ENCODE measurements around the gene NPAS2.

The NPAS2 gene

GRCh38 chr2:101012054-101012705, 192.2 kb downstream of the NPAS2 start:
- no peaks in the 10 kb centered on the region for H3K27me3 ChIP-seq (ENCODE audit: insufficient read depth, low read length, poor library complexity, severe bottlenecking)
- H3K79me2 ChIP-seq (ENCODE audit: insufficient read depth, low read length), result no peaks in the 10 kb centered on the region
- no peaks in the 10 kb centered on the region for H3F3A ChIP-seq (ENCODE audit: low read depth)
- TF ChIP-seq, protein P1, sequence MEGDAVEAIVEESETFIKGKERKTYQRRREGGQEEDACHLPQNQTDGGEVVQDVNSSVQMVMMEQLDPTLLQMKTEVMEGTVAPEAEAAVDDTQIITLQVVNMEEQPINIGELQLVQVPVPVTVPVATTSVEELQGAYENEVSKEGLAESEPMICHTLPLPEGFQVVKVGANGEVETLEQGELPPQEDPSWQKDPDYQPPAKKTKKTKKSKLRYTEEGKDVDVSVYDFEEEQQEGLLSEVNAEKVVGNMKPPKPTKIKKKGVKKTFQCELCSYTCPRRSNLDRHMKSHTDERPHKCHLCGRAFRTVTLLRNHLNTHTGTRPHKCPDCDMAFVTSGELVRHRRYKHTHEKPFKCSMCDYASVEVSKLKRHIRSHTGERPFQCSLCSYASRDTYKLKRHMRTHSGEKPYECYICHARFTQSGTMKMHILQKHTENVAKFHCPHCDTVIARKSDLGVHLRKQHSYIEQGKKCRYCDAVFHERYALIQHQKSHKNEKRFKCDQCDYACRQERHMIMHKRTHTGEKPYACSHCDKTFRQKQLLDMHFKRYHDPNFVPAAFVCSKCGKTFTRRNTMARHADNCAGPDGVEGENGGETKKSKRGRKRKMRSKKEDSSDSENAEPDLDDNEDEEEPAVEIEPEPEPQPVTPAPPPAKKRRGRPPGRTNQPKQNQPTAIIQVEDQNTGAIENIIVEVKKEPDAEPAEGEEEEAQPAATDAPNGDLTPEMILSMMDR (conservative IDR thresholded peaks at IDR 0.05; ENCODE audit: low read length), result no peak
- no peak for TF ChIP-seq EZH2phosphoT487 (IDR thresholded peaks at IDR 0.05; ENCODE audit: borderline replicate concordance)
- H3K36me3 ChIP-seq (ENCODE audit: insufficient read depth, low read length), result peaks cover 5% of the 10 kb centered on the region; the same call in 1 of the 2 replicates
- H3K9ac ChIP-seq (ENCODE audit: low read depth, low read length, poor library complexity, severe bottlenecking), result no peak overlapping the region
- peaks cover 6% of the 10 kb centered on the region for H3K4me1 ChIP-seq (ENCODE audit: insufficient read depth, low read length, poor library complexity, severe bottlenecking)
- H3K4me2 ChIP-seq (ENCODE audit: low read depth, low read length, poor library complexity, severe bottlenecking), result no peak overlapping the region
- no peaks in the 10 kb centered on the region for H3K9me3 ChIP-seq (ENCODE audit: insufficient read depth, low read depth, low read length)
- H3K9me2 ChIP-seq (replicated peaks; ENCODE audit: low read depth, low read length), result no peaks in the 10 kb centered on the region
- H4K20me1 ChIP-seq (ENCODE audit: insufficient read depth, low read length, poor library complexity, severe bottlenecking), result peaks cover 6% of the 10 kb centered on the region
- H3K4me3 ChIP-seq (ENCODE audit: low read length, poor library complexity, severe bottlenecking), result no peak overlapping the region
- no peak overlapping the region for H2AFZ ChIP-seq (ENCODE audit: low read length)

GRCh38 chr2:101012706-101013181, 192.8 kb downstream of the NPAS2 start:
- no peak for TF ChIP-seq EZH2phosphoT487 (IDR thresholded peaks at IDR 0.05; ENCODE audit: borderline replicate concordance)
- TF ChIP-seq, protein P1 (conservative IDR thresholded peaks at IDR 0.05; ENCODE audit: low read length), result peak; percentile 90
- no peak overlapping the region for H2AFZ ChIP-seq (ENCODE audit: low read length)
- H3K36me3 ChIP-seq (ENCODE audit: insufficient read depth, low read length), result no peaks in the 10 kb centered on the region; the same call in 1 of the 2 replicates
- no peaks in the 10 kb centered on the region for H3F3A ChIP-seq (ENCODE audit: low read depth)
- H3K9me3 ChIP-seq (ENCODE audit: insufficient read depth, low read depth, low read length), result no peaks in the 10 kb centered on the region
- no peaks in the 10 kb centered on the region for H3K9me2 ChIP-seq (replicated peaks; ENCODE audit: low read depth, low read length)
- no peak overlapping the region for H3K4me2 ChIP-seq (ENCODE audit: low read depth, low read length, poor library complexity, severe bottlenecking)
- H3K4me1 ChIP-seq (ENCODE audit: insufficient read depth, low read length, poor library complexity, severe bottlenecking), result peaks cover under 1% of the 10 kb centered on the region
- no peaks in the 10 kb centered on the region for H3K27me3 ChIP-seq (ENCODE audit: insufficient read depth, low read length, poor library complexity, severe bottlenecking)
- peaks cover under 1% of the 10 kb centered on the region for H4K20me1 ChIP-seq (ENCODE audit: insufficient read depth, low read length, poor library complexity, severe bottlenecking)
- H3K79me2 ChIP-seq (ENCODE audit: insufficient read depth, low read length), result no peaks in the 10 kb centered on the region
- no peak overlapping the region for H3K4me3 ChIP-seq (ENCODE audit: low read length, poor library complexity, severe bottlenecking)
- H3K9ac ChIP-seq (ENCODE audit: low read depth, low read length, poor library complexity, severe bottlenecking), result no peak overlapping the region

- no peak overlapping the region for H2AFZ ChIP-seq (ENCODE audit: low read length)
- no peaks in the 10 kb centered on the region for H3K36me3 ChIP-seq (ENCODE audit: insufficient read depth, low read length)
- no peak overlapping the region for H3K4me3 ChIP-seq (ENCODE audit: low read length, poor library complexity, severe bottlenecking)
- no peaks in the 10 kb centered on the region for H3K9me3 ChIP-seq (ENCODE audit: insufficient read depth, low read depth, low read length)
- H3K9me2 ChIP-seq (replicated peaks; ENCODE audit: low read depth, low read length), result no peaks in the 10 kb centered on the region
- H3K9ac ChIP-seq (ENCODE audit: low read depth, low read length, poor library complexity, severe bottlenecking), result no peak overlapping the region
- H3K79me2 ChIP-seq (ENCODE audit: insufficient read depth, low read length), result no peaks in the 10 kb centered on the region
- no peak overlapping the region for H3K4me2 ChIP-seq (ENCODE audit: low read depth, low read length, poor library complexity, severe bottlenecking)
- no peaks in the 10 kb centered on the region for H3F3A ChIP-seq (ENCODE audit: low read depth)
- no peaks in the 10 kb centered on the region for H4K20me1 ChIP-seq (ENCODE audit: insufficient read depth, low read length, poor library complexity, severe bottlenecking)
- TF ChIP-seq, protein P1 (conservative IDR thresholded peaks at IDR 0.05; ENCODE audit: low read length), result no peak
- TF ChIP-seq EZH2phosphoT487 (IDR thresholded peaks at IDR 0.05; ENCODE audit: borderline replicate concordance), result no peak
- H3K4me1 ChIP-seq (ENCODE audit: insufficient read depth, low read length, poor library complexity, severe bottlenecking), result no peaks in the 10 kb centered on the region
- H3K27me3 ChIP-seq (ENCODE audit: insufficient read depth, low read length, poor library complexity, severe bottlenecking), result no peaks in the 10 kb centered on the region
These were observed 194.4 kb downstream of the NPAS2 start for GRCh38 chr2:101014264-101014857.

All from Loucy (cell line).